Ishikawa (cell line): ENCODE results near the gene KCNMB1.

ENCODE experiments used
- CEBPB ChIP-seq: IDR thresholded peaks from 2 replicates; pipeline ENCODE4 v1.6.1; 2012
- CREB1 ChIP-seq: IDR thresholded peaks from 2 replicates; pipeline ENCODE4 v1.6.1; 2012; ENCODE audit warnings: low read depth
- EGR1 ChIP-seq: IDR thresholded peaks from 2 replicates; pipeline ENCODE4 v1.6.1; 2012
- EP300 ChIP-seq: IDR thresholded peaks from 2 replicates; pipeline ENCODE4 v1.6.1; 2012; ENCODE audit warnings: borderline replicate concordance
- FOXM1 ChIP-seq: IDR thresholded peaks from 2 replicates; pipeline ENCODE4 v1.6.1; 2012; ENCODE audit warnings: low read depth, borderline replicate concordance
- MAX ChIP-seq: IDR thresholded peaks from 2 replicates; pipeline ENCODE4 v1.6.1; 2012
- NFIC ChIP-seq: IDR thresholded peaks from 2 replicates; pipeline ENCODE4 v1.6.1; 2012
- RAD21 ChIP-seq: IDR thresholded peaks from 2 replicates; pipeline ENCODE4 v1.6.1; 2012; ENCODE audit warnings: low read depth
- TAF1 ChIP-seq: IDR thresholded peaks from 2 replicates; pipeline ENCODE4 v1.6.1; 2012; ENCODE audit warnings: low read depth, mild to moderate bottlenecking
- TCF12 ChIP-seq: IDR thresholded peaks from 2 replicates; pipeline ENCODE4 v1.6.1; 2012; ENCODE audit warnings: low read depth
- TEAD4 ChIP-seq: IDR thresholded peaks from 2 replicates; pipeline ENCODE4 v1.6.1; 2012
- YY1 ChIP-seq: IDR thresholded peaks from 2 replicates; pipeline ENCODE4 v1.6.1; 2012; ENCODE audit warnings: low read depth
- ZBTB7A ChIP-seq: IDR thresholded peaks from 2 replicates; pipeline ENCODE4 v1.6.1; 2012; ENCODE audit warnings: low read depth
- TF ChIP-seq, protein P1 (sequence below): IDR thresholded peaks from 2 replicates; pipeline ENCODE4 v1.6.1; 2012
- TF ChIP-seq, protein P2 (sequence below): IDR thresholded peaks from 2 replicates; pipeline ENCODE4 v1.6.1; 2012; ENCODE audit warnings: low read depth, mild to moderate bottlenecking

The KCNMB1 gene

DNA sequence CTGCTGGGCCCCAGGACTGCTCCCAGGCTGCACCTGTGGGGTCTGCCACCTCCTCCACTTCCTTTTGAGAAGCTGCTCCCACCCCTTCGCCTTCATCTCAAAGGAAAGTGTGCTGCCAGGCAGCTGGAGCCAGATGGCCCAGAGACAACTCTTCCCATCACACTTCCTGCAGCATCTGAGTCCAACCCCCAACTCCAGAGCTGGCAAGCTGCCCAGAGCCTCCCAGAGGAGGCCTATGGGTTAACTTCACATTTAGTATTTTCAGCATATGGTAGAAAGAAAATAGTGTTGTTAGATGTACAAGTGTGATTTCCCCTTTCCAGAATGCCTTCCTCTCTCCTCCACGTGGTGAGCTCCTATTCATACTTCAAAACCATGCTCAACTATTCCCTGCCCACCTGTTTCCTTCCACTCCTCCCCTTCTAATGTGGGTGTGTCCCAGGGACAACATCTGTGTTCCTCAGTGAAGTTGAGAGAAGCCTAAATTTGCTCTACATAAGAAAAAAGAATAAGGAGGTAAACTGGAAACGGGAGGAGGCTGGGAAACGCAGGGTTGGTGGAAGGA is 38.6 kb upstream of the KCNMB1 start:
- TF ChIP-seq CEBPB (no peak), TAF1 (no peak), FOXM1 (no peak), YY1 (no peak), NFIC (no peak), ZBTB7A (no peak), TCF12 (no peak)
- TF ChIP-seq, protein P1, sequence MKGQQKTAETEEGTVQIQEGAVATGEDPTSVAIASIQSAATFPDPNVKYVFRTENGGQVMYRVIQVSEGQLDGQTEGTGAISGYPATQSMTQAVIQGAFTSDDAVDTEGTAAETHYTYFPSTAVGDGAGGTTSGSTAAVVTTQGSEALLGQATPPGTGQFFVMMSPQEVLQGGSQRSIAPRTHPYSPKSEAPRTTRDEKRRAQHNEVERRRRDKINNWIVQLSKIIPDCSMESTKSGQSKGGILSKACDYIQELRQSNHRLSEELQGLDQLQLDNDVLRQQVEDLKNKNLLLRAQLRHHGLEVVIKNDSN = no peak

- TF ChIP-seq TCF12 (no peak), TAF1 (no peak), YY1 (no peak), EP300 (no peak), FOXM1 (no peak), MAX (no peak), CEBPB (no peak), NFIC (no peak), ZBTB7A (no peak), TEAD4 (no peak), CREB1 (no peak), RAD21 (no peak), EGR1 (no peak)
- TF ChIP-seq, protein P2, sequence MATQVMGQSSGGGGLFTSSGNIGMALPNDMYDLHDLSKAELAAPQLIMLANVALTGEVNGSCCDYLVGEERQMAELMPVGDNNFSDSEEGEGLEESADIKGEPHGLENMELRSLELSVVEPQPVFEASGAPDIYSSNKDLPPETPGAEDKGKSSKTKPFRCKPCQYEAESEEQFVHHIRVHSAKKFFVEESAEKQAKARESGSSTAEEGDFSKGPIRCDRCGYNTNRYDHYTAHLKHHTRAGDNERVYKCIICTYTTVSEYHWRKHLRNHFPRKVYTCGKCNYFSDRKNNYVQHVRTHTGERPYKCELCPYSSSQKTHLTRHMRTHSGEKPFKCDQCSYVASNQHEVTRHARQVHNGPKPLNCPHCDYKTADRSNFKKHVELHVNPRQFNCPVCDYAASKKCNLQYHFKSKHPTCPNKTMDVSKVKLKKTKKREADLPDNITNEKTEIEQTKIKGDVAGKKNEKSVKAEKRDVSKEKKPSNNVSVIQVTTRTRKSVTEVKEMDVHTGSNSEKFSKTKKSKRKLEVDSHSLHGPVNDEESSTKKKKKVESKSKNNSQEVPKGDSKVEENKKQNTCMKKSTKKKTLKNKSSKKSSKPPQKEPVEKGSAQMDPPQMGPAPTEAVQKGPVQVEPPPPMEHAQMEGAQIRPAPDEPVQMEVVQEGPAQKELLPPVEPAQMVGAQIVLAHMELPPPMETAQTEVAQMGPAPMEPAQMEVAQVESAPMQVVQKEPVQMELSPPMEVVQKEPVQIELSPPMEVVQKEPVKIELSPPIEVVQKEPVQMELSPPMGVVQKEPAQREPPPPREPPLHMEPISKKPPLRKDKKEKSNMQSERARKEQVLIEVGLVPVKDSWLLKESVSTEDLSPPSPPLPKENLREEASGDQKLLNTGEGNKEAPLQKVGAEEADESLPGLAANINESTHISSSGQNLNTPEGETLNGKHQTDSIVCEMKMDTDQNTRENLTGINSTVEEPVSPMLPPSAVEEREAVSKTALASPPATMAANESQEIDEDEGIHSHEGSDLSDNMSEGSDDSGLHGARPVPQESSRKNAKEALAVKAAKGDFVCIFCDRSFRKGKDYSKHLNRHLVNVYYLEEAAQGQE = no peak
- TF ChIP-seq, protein P1 = no peak
Observed at GRCh38 chr5:170426786-170427185, 37.6 kb upstream of the KCNMB1 start.

- no peak for TF ChIP-seq TAF1
- TF ChIP-seq ZBTB7A = no peak
Observed at GRCh38 chr5:170426149-170426767, 37.1 kb upstream of the KCNMB1 start.

DNA sequence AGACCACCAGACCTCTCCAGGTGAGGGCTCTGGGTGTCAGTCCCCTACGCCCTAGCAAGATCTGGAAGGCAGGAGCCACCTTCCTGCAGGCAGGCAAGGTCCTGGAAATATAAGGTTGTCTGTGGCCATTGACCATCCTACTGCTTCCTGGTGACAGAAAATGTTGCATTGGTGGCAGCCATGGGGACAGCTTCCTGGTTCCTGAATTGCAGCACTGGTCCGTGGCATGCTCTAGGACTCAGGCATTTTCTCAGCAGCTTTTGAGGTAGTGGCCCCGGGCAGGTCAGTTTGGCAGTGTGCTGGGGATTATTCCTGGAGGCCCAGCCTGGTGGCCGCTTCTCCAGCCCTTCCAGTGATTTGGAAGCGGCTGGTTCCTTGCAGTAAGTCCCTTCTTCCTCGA is 36.6 kb upstream of the KCNMB1 start:
- TF ChIP-seq ZBTB7A = no peak
- no peak for TF ChIP-seq CEBPB
- TF ChIP-seq EGR1 = no peak
- TF ChIP-seq NFIC = no peak
- no peak for TF ChIP-seq TEAD4
- TF ChIP-seq CREB1 = no peak
- no peak for TF ChIP-seq EP300
- TF ChIP-seq, protein P2 = no peak

GRCh38 chr5:170424629-170425028 is 35.5 kb upstream of the KCNMB1 start:
- no peak for TF ChIP-seq TCF12
- TF ChIP-seq, protein P1 = no peak
- TF ChIP-seq FOXM1 = no peak
- no peak for TF ChIP-seq MAX

DNA sequence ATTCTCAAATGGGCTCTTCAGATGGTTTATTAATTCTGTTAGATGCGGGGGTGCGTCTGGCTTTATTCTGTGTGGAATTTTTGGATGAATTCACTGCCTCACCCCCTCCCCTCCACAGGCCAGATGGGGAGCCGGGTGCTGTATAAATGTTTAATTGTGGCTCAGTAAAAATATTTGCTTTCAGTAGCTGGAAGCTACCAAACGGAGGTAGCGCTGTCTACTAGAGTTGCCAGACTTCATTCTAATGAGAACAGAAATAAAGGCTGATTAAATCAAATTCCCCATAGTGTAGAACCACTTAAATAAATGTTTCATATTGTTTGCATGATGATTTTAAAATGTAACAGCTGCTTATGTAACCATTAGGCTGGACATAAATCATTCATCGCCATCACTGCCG is 34.5 kb upstream of the KCNMB1 start:
- TF ChIP-seq MAX (no peak), ZBTB7A (no peak), YY1 (no peak), FOXM1 (no peak), NFIC (no peak), RAD21 (no peak), TCF12 (no peak), CEBPB (no peak)
